ENCODE data around the gene ANKRD63.

The ANKRD63 gene

GRCh38 chr15:40277471-40277870, 5.4 kb downstream of the ANKRD63 start:
- no peak for DNase-seq

- DNase-seq: no peak
These were observed 5.9 kb downstream of the ANKRD63 start for GRCh38 chr15:40276927-40277326.

GRCh38 chr15:40275954-40276353, 6.9 kb downstream of the ANKRD63 start:
- DNase-seq: no peak

- no peak for DNase-seq
These were observed 7.3 kb downstream of the ANKRD63 start for GRCh38 chr15:40275523-40275922.

- peak; percentile 84 for DNase-seq
These were observed 8.3 kb downstream of the ANKRD63 start for GRCh38 chr15:40274350-40275274.

GRCh38 chr15:40273428-40273827, 9.4 kb downstream of the ANKRD63 start:
- DNase-seq: no peak

- no peak for DNase-seq
These were observed 10.3 kb downstream of the ANKRD63 start for GRCh38 chr15:40272485-40273056.

- no peak for DNase-seq
These were observed 11.0 kb downstream of the ANKRD63 start for GRCh38 chr15:40271685-40272484.

- no peak for DNase-seq
These were observed 12.4 kb downstream of the ANKRD63 start for GRCh38 chr15:40270246-40270995.

GRCh38 chr15:40269604-40270003, 13.3 kb downstream of the ANKRD63 start:
- no peak for DNase-seq

- no peak for DNase-seq
These were observed 15.2 kb downstream of the ANKRD63 start for GRCh38 chr15:40267670-40268069.

GRCh38 chr15:40266828-40267304, 16.0 kb downstream of the ANKRD63 start:
- DNase-seq: no peak

- DNase-seq: no peak
These were observed 17.0 kb downstream of the ANKRD63 start for GRCh38 chr15:40265875-40266274.

GRCh38 chr15:40265355-40265754, 17.5 kb downstream of the ANKRD63 start:
- no peak for DNase-seq

- no peak for DNase-seq
These were observed 18.3 kb downstream of the ANKRD63 start for GRCh38 chr15:40264321-40265153.

- no peak for DNase-seq
These were observed 19.7 kb downstream of the ANKRD63 start for GRCh38 chr15:40263024-40263754.

GRCh38 chr15:40259021-40259420, 23.8 kb downstream of the ANKRD63 start:
- DNase-seq: no peak

GRCh38 chr15:40258544-40258943, 24.3 kb downstream of the ANKRD63 start:
- no peak for DNase-seq

GRCh38 chr15:40257656-40258450, 25.0 kb downstream of the ANKRD63 start:
- DNase-seq: no peak

GRCh38 chr15:40256638-40257235, 26.1 kb downstream of the ANKRD63 start:
- no peak for DNase-seq
